ENCODE results near the gene KLHL17. TPM values are rescaled to one million over a fixed set of nuclear protein-coding genes. Genes with fewer than 3 reads are reported as not detected.

The KLHL17 gene
- 17.0 TPM for total RNA-seq
- long read RNA-seq, partial matches to known transcripts: 12 of 45 reads
- long read RNA-seq, other reads (novel, unspliced or antisense): 29 of 45 reads

DNA sequence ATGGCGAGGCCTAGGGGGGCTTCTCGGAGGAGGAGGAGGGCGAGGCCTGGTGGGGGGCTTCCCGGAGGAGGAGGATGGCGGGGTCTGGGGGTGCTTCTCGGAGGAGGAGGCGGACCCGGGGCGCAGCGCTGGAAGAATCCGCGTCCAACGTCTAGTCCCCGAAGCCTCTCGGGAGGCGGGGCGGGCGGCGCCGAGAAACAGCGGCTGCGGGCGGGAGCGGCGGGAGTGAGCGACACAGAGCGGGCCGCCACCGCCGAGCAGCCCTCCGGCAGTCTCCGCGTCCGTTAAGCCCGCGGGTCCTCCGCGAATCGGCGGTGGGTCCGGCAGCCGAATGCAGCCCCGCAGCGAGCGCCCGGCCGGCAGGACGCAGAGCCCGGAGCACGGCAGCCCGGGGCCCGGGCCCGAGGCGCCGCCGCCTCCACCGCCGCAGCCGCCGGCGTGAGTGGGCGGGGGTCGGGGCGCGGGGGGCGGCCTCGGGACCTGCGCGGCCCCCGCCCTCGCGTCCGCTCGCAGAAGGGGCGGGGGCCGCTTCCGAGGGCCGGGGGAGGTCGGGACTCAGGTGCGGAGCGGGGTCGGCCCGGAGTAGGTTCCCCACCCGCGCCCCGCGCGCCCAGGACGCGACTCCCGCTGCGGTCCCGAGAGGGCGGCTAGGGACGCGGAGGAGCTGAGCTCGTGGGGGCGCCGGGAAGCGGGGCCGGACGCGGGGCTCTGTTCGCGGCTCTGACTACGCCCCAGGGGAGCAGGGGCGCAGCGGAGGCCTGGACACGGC, at the start of gene KLHL17:
Gene KLHL17, plus strand, starts transcription at position 222 of the 769 bp plus-strand sequence. Its CDS starts 110 bp downstream, at position 332.
- ATAC-seq: peak; percentile 74 to 76
- DNase-seq: peak; percentile 87
- peaks cover 25% of the 10 kb centered on the region for H3K4me1 ChIP-seq
- no peak for TF ChIP-seq CTCF (IDR thresholded peaks at IDR 0.05)
- intact Hi-C loops (cut with DNase I): no loop called here
- no peaks in the 10 kb centered on the region for H3K27me3 ChIP-seq (ENCODE audit: low read depth)
- peaks cover 21% of the 10 kb centered on the region for H3K36me3 ChIP-seq
- no peak within 1 kb of the TSS for H3K27ac ChIP-seq
- H3K9me3 ChIP-seq: no peaks in the 10 kb centered on the region
- H3K4me3 ChIP-seq: peak within 1 kb of the TSS; percentile 96

DNA sequence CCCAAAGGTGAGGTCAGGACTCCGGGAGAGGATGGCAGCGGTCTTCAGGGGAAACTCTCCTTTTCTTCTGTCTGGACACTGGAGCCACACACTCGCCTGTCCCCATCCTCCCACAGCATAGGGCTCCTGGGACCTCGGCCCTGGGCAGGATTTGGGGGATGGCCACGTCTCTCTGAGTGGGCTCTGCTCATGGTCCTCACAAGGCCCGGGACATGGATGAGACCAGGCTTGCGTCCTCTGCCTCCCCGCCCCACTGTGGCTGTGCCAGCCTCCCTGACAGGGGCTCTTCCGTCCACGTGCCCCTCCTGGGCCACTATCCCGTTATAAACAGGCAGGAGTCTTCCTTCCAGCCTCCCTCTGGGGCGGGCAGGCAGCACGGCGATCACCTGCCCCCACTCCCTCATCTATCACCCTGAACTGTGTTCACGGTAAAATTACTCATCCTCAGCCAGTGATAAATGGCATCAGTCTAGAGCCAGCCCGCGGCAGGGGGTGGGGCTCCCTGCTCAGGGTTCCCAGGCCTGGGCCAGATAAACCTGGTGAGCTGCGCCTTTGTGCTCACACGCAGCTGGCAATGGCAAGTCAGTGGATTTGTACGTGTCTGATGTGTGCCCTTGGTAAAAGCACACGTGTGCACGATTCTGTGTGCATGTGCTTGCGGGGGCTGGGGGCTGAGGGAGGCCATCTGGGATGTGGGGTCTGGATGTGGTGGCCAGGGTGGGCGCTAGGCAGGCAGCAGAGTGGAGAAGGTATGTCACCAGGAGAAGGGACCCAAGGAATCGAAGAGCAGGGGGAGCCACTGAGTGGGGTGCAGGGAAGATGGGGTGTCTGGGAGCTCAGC, 49.3 kb upstream of the KLHL17 start:
- TF ChIP-seq CTCF (IDR thresholded peaks at IDR 0.05): no peak
- Histone ChIP-seq H3K36me3 (no peaks in the 10 kb centered on the region), H3K9me3 (no peaks in the 10 kb centered on the region), H3K27me3 (ENCODE audit: low read depth) (peaks cover 61% of the 10 kb centered on the region), H3K27ac (no peak overlapping the region), H3K4me3 (no peak overlapping the region), H3K4me1 (peaks cover 6% of the 10 kb centered on the region)
- intact Hi-C loops (cut with DNase I): no loop called here
- ATAC-seq (no peak), DNase-seq (no peak)

- Histone ChIP-seq H3K36me3 (no peaks in the 10 kb centered on the region), H3K4me1 (no peaks in the 10 kb centered on the region), H3K27ac (no peak overlapping the region), H3K9me3 (no peaks in the 10 kb centered on the region), H3K27me3 (ENCODE audit: low read depth) (peaks cover 71% of the 10 kb centered on the region), H3K4me3 (no peak overlapping the region)
- intact Hi-C loops (cut with DNase I): no loop called here
- ATAC-seq: no peak
- DNase-seq: no peak
- no peak for TF ChIP-seq CTCF (IDR thresholded peaks at IDR 0.05)
Measured at GRCh38 chr1:911875-912739, 48.3 kb upstream of the KLHL17 start.

GRCh38 chr1:912740-913301, 47.6 kb upstream of the KLHL17 start:
- no peaks in the 10 kb centered on the region for H3K9me3 ChIP-seq
- no peaks in the 10 kb centered on the region for H3K36me3 ChIP-seq
- H3K4me3 ChIP-seq: no peak overlapping the region
- DNase-seq: peak; percentile 43
- peaks cover 78% of the 10 kb centered on the region for H3K27me3 ChIP-seq (ENCODE audit: low read depth)
- intact Hi-C loops (cut with DNase I): no loop called here
- no peak for TF ChIP-seq CTCF (IDR thresholded peaks at IDR 0.05)
- H3K27ac ChIP-seq: no peak overlapping the region
- ATAC-seq: no peak
- H3K4me1 ChIP-seq: no peaks in the 10 kb centered on the region
